ENCODE data around the gene LCK.
"Not testable (repeated sequence)": the region's sequence is repeated elsewhere in the genome, so short reads cannot be mapped to it uniquely, and the experiment has no call there.

The LCK gene

GRCh38 chr1:32246888-32247273, 4.2 kb upstream of the LCK start, which contains the start of gene FAM167B:
TSS of gene FAM167B (plus strand) at chr1:32247222. CDS start at chr1:32247422, 200 bp downstream.
- Histone ChIP-seq H3K36me3 (ENCODE audit: insufficient read depth, low read length) (no peaks in the 10 kb centered on the region), H3K9ac (ENCODE audit: insufficient read length) (no peak within 1 kb of the TSS), H3K27ac (no peak within 1 kb of the TSS), H3K9me3 (ENCODE audit: low read depth, low read length) (no peaks in the 10 kb centered on the region), H3K4me3 (no peak within 1 kb of the TSS)
- DNase-seq (ENCODE audit: low read depth, low spot score), result no peak
- TF ChIP-seq POLR2AphosphoS5 (IDR thresholded peaks at IDR 0.05; ENCODE audit: borderline replicate concordance, low read depth, low read length) (no peak), EZH2 (IDR thresholded peaks at IDR 0.05) (no peak), FOXP2 (optimal IDR thresholded peaks at IDR 0.05; ENCODE audit: control extremely low read depth, extremely low read length, insufficient read depth) (no peak)

- Histone ChIP-seq H3K36me3 (ENCODE audit: insufficient read depth, low read length) (no peaks in the 10 kb centered on the region), H3K9me3 (ENCODE audit: low read depth, low read length) (no peaks in the 10 kb centered on the region), H3K9ac (ENCODE audit: insufficient read length) (no peak overlapping the region), H3K27ac (no peak overlapping the region), H3K4me3 (no peak overlapping the region)
- no peak for DNase-seq (ENCODE audit: low read depth, low spot score)
- no peak for TF ChIP-seq EZH2 (IDR thresholded peaks at IDR 0.05)
- TF ChIP-seq POLR2AphosphoS5 (IDR thresholded peaks at IDR 0.05; ENCODE audit: borderline replicate concordance, low read depth, low read length), result no peak
- TF ChIP-seq FOXP2 (optimal IDR thresholded peaks at IDR 0.05; ENCODE audit: control extremely low read depth, extremely low read length, insufficient read depth), result no peak
These were observed 3.6 kb upstream of the LCK start for GRCh38 chr1:32247452-32247851.

- DNase-seq (ENCODE audit: low read depth, low spot score), result no peak
- H3K27ac ChIP-seq, result no peak overlapping the region
- H3K4me3 ChIP-seq, result no peak overlapping the region
These were observed 2.8 kb upstream of the LCK start for GRCh38 chr1:32247983-32248889.

GRCh38 chr1:32249831-32250525, 1.1 kb upstream of the LCK start:
- no peaks in the 10 kb centered on the region for H3K36me3 ChIP-seq (ENCODE audit: insufficient read depth, low read length)
- H3K9ac ChIP-seq (ENCODE audit: insufficient read length), result no peak overlapping the region
- TF ChIP-seq EZH2 (IDR thresholded peaks at IDR 0.05) (no peak), FOXP2 (optimal IDR thresholded peaks at IDR 0.05; ENCODE audit: control extremely low read depth, extremely low read length, insufficient read depth) (no peak), POLR2AphosphoS5 (IDR thresholded peaks at IDR 0.05; ENCODE audit: borderline replicate concordance, low read depth, low read length) (no peak)
- DNase-seq (ENCODE audit: low read depth, low spot score), result no peak
- no peak overlapping the region for H3K4me3 ChIP-seq
- no peaks in the 10 kb centered on the region for H3K9me3 ChIP-seq (ENCODE audit: low read depth, low read length)
- H3K27ac ChIP-seq, result no peak overlapping the region

More at GRCh38 chr1:32247983-32248889, 2.8 kb upstream of the LCK start:
- Histone ChIP-seq H3K36me3 (ENCODE audit: insufficient read depth, low read length) (no peaks in the 10 kb centered on the region), H3K9me3 (ENCODE audit: low read depth, low read length) (no peaks in the 10 kb centered on the region), H3K9ac (ENCODE audit: insufficient read length) (no peak overlapping the region)
- TF ChIP-seq EZH2 (IDR thresholded peaks at IDR 0.05), result no peak
- no peak for TF ChIP-seq FOXP2 (optimal IDR thresholded peaks at IDR 0.05; ENCODE audit: control extremely low read depth, extremely low read length, insufficient read depth)
- no peak for TF ChIP-seq POLR2AphosphoS5 (IDR thresholded peaks at IDR 0.05; ENCODE audit: borderline replicate concordance, low read depth, low read length)

- no peak overlapping the region for H3K9ac ChIP-seq (ENCODE audit: insufficient read length)
These were observed 4.3 kb downstream of the LCK start for GRCh38 chr1:32255072-32256071.

GRCh38 chr1:32256473-32257226, 5.6 kb downstream of the LCK start:
- no peak for TF ChIP-seq POLR2AphosphoS5 (IDR thresholded peaks at IDR 0.05; ENCODE audit: borderline replicate concordance, low read depth, low read length)
- no peak for TF ChIP-seq FOXP2 (optimal IDR thresholded peaks at IDR 0.05; ENCODE audit: control extremely low read depth, extremely low read length, insufficient read depth)
- TF ChIP-seq EZH2 (IDR thresholded peaks at IDR 0.05), result no peak
- Histone ChIP-seq H3K9ac (ENCODE audit: insufficient read length) (no peak overlapping the region), H3K36me3 (ENCODE audit: insufficient read depth, low read length) (no peaks in the 10 kb centered on the region), H3K27ac (no peak overlapping the region), H3K4me3 (no peak overlapping the region), H3K9me3 (ENCODE audit: low read depth, low read length) (no peaks in the 10 kb centered on the region)
- no peak for DNase-seq (ENCODE audit: low read depth, low spot score)

More at GRCh38 chr1:32255072-32256071, 4.3 kb downstream of the LCK start:
- H3K27ac ChIP-seq, result no peak overlapping the region
- DNase-seq (ENCODE audit: low read depth, low spot score), result no peak
- H3K9me3 ChIP-seq (ENCODE audit: low read depth, low read length), result no peaks in the 10 kb centered on the region
- H3K4me3 ChIP-seq, result no peak overlapping the region
- TF ChIP-seq FOXP2 (optimal IDR thresholded peaks at IDR 0.05; ENCODE audit: control extremely low read depth, extremely low read length, insufficient read depth), result no peak
- H3K36me3 ChIP-seq (ENCODE audit: insufficient read depth, low read length), result no peaks in the 10 kb centered on the region

- Histone ChIP-seq H3K4me3 (no peak overlapping the region), H3K9me3 (ENCODE audit: low read depth, low read length) (no peaks in the 10 kb centered on the region), H3K9ac (ENCODE audit: insufficient read length) (no peak overlapping the region), H3K36me3 (ENCODE audit: insufficient read depth, low read length) (no peaks in the 10 kb centered on the region), H3K27ac (no peak overlapping the region)
- DNase-seq (ENCODE audit: low read depth, low spot score), result no peak
- no peak for TF ChIP-seq EZH2 (IDR thresholded peaks at IDR 0.05)
These were observed 6.1 kb downstream of the LCK start for GRCh38 chr1:32257227-32257508.

GRCh38 chr1:32263236-32263593, 12.2 kb downstream of the LCK start:
- H3K9ac ChIP-seq (ENCODE audit: insufficient read length); DNase-seq (ENCODE audit: low read depth, low spot score); H3K9me3 ChIP-seq (ENCODE audit: low read depth, low read length); H3K36me3 ChIP-seq (ENCODE audit: insufficient read depth, low read length); H3K27ac ChIP-seq; H3K4me3 ChIP-seq: not testable (repeated sequence)
